HCT116 (cell line): ENCODE data around the gene CCDC87. TPM values are rescaled to one million over a fixed set of nuclear protein-coding genes. Genes with fewer than 3 reads are reported as not detected.

Source experiments
- ATAC-seq: fragments of 200-7000 bp; cut with Tn5 transposase; 2 replicates; pipeline ENCODE4 v1.9.1; 2020; ENCODE audit warnings: mild to moderate bottlenecking, moderate library complexity
- BruUV-seq: library from RNA; stranded (reverse); fragments of 400-500 nt; replicated peaks from 2 replicates; lab custom pipeline; 2021; lab: Mats Ljungman, UMichigan
- CTCF ChIA-PET: fragments of 300-600 bp; sonication (Branson Sonifier 250); formaldehyde crosslinking; loops from one replicate; lab custom pipeline; 2021; ENCODE audit warnings: antibody characterized with exemption; lab: Charles Lee
- POLR2A ChIA-PET: fragments of 300-600, 350-600 bp; sonication (Branson Sonifier 250); formaldehyde crosslinking; loops from one replicate; lab custom pipeline; 2021; ENCODE audit warnings: antibody characterized with exemption; lab: Charles Lee
- RAD21 ChIA-PET, 2 experiments: fragments of 300-600 bp; sonication (Branson Sonifier 250); formaldehyde crosslinking; loops; one replicate each; lab custom pipeline; 2023; ENCODE audit warnings: low total read pairs in 2 of 2; ENCODE audit not compliant: uncharacterized antibody in 2 of 2, unreplicated experiment in 2 of 2, low non-redundant PET in 1 of 2; lab: Charles Lee
- DNase-seq: peaks from one replicate; pipeline ENCODE4 v3.0.0-alpha.2; 2010; ENCODE audit warnings: low read depth, low spot score
- H2AFZ ChIP-seq: fragments of 200-600 bp; shearing (Covaris generic), sonication (generic); 2 replicates; pipeline ENCODE4 v1.6.1; 2017; ENCODE audit warnings: low read depth, mixed run types, mixed read lengths, antibody characterized with exemption, low read length; ENCODE audit not compliant: poor library complexity, severe bottlenecking
- H3K27ac ChIP-seq: 2 replicates; pipeline ENCODE4 v1.5.1; 2012; ENCODE audit warnings: low read depth, low read length
- H3K27me3 ChIP-seq: fragments of 200-600 bp; sonication (generic); 2 replicates; pipeline ENCODE4 v1.6.1; 2016; ENCODE audit warnings: mixed run types, low read length, mixed read lengths; ENCODE audit not compliant: insufficient read depth
- H3K36me3 ChIP-seq, 2 experiments: fragments of 200-500 bp in 1 of 2; fragments of 200-600 bp in 1 of 2; sonication (Bioruptor generic) in 1 of 2; sonication (generic) in 1 of 2; 2 replicates each; pipeline versions ENCODE4 v1.5.1 to v1.6.1; 2014 to 2016; ENCODE audit warnings: low read length in 2 of 2, inconsistent platforms in 1 of 2, mixed read lengths in 1 of 2, mixed run types in 1 of 2; ENCODE audit not compliant: insufficient read depth in 2 of 2, control insufficient read depth in 1 of 2
- H3K4me1 ChIP-seq, 2 experiments: fragments of 200-600 bp in 1 of 2; sonication (generic) in 1 of 2; 2 replicates each; pipeline versions ENCODE4 v1.5.1 to v1.6.1; 2012 to 2017; ENCODE audit warnings: low read length in 2 of 2, inconsistent platforms in 1 of 2, mild to moderate bottlenecking in 1 of 2, mixed read lengths in 1 of 2, mixed run types in 1 of 2, moderate library complexity in 1 of 2; ENCODE audit not compliant: insufficient read depth in 2 of 2, control insufficient read depth in 1 of 2
- H3K4me2 ChIP-seq: fragments of 200-600 bp; sonication (generic); 2 replicates; pipeline ENCODE4 v1.6.1; 2017; ENCODE audit warnings: mixed run types, low read length, mixed read lengths
- H3K4me3 ChIP-seq, 2 experiments: fragments of 200-600 bp in 1 of 2; sonication (generic) in 1 of 2; replicated peaks in 1 of 2; 2 replicates each; pipeline ENCODE4 v1.5.1; 2011 to 2016; ENCODE audit warnings: low read length in 2 of 2, control low read depth in 1 of 2, low read depth in 1 of 2, mild to moderate bottlenecking in 1 of 2, mixed read lengths in 1 of 2, mixed run types in 1 of 2
- H3K79me2 ChIP-seq: fragments of 200-600 bp; sonication (generic); 2 replicates; pipeline ENCODE4 v1.6.1; 2017; ENCODE audit warnings: mild to moderate bottlenecking, mixed run types, low read length, moderate library complexity, mixed read lengths; ENCODE audit not compliant: insufficient read depth
- H3K9ac ChIP-seq: fragments of 200-600 bp; sonication (generic); 2 replicates; pipeline ENCODE4 v1.6.1; 2016; ENCODE audit warnings: low read length, mixed read lengths
- H3K9me2 ChIP-seq: fragments of 200-600 bp; sonication (generic), shearing (Covaris generic); 2 replicates; pipeline ENCODE4 v1.6.1; 2017; ENCODE audit warnings: mixed run types, mild to moderate bottlenecking, moderate library complexity; ENCODE audit not compliant: insufficient read depth
- H3K9me3 ChIP-seq, 2 experiments: fragments of 200-500 bp in 1 of 2; fragments of 200-600 bp in 1 of 2; sonication (Bioruptor generic) in 1 of 2; sonication (generic) in 1 of 2; 2 replicates each; pipeline ENCODE4 v1.6.1; 2014 to 2017; ENCODE audit warnings: low read length in 2 of 2, mixed read lengths in 2 of 2, inconsistent platforms in 1 of 2, low read depth in 1 of 2, mild to moderate bottlenecking in 1 of 2, mixed run types in 1 of 2, moderate library complexity in 1 of 2; ENCODE audit not compliant: control insufficient read depth in 1 of 2, insufficient read depth in 1 of 2
- H4K20me1 ChIP-seq: fragments of 200-600 bp; sonication (generic), shearing (Covaris generic); 2 replicates; pipeline ENCODE4 v1.6.1; 2017; ENCODE audit warnings: mixed run types, mild to moderate bottlenecking, moderate library complexity; ENCODE audit not compliant: insufficient read depth
- CBX3 ChIP-seq: IDR thresholded peaks from 2 replicates; pipeline ENCODE4 v1.6.1; 2012; ENCODE audit warnings: low read depth
- CEBPB ChIP-seq: IDR thresholded peaks from 2 replicates; pipeline ENCODE4 v1.6.1; 2012; ENCODE audit warnings: low read depth
- EZH2 ChIP-seq: fragments of 200-600 bp; sonication (generic); IDR thresholded peaks from 2 replicates; pipeline ENCODE4 v1.6.1; 2017; ENCODE audit warnings: antibody characterized with exemption, mixed run types
- EZH2phosphoT487 ChIP-seq: fragments of 200-600 bp; IDR thresholded peaks from 2 replicates; pipeline ENCODE4 v1.6.1; 2018; ENCODE audit warnings: antibody characterized with exemption, borderline replicate concordance
- FOSL1 ChIP-seq: IDR thresholded peaks from 2 replicates; pipeline ENCODE4 v1.6.1; 2012; ENCODE audit warnings: low read depth
- JUND ChIP-seq: IDR thresholded peaks from 2 replicates; pipeline ENCODE4 v1.6.1; 2012
- MAX ChIP-seq: IDR thresholded peaks from 2 replicates; pipeline ENCODE4 v1.6.1; 2012
- POLR2A ChIP-seq: IDR thresholded peaks from 2 replicates; pipeline ENCODE4 v1.7.0; 2011; ENCODE audit warnings: borderline replicate concordance; ENCODE audit not compliant: insufficient read depth, insufficient read length; ENCODE audit errors: extremely low read depth
- POLR2AphosphoS5 ChIP-seq: IDR thresholded peaks from 2 replicates; pipeline ENCODE4 v1.6.1; 2011; ENCODE audit warnings: mild to moderate bottlenecking, low read depth, low read length, moderate library complexity
- RAD21 ChIP-seq: IDR thresholded peaks from 2 replicates; pipeline ENCODE4 v1.6.1; 2012; ENCODE audit warnings: low read depth, mild to moderate bottlenecking
- SIN3A ChIP-seq: IDR thresholded peaks from 2 replicates; pipeline ENCODE4 v1.6.1; 2012; ENCODE audit warnings: low read depth
- SP1 ChIP-seq: IDR thresholded peaks from 2 replicates; pipeline ENCODE4 v1.6.1; 2012; ENCODE audit warnings: low read depth
- SRF ChIP-seq: IDR thresholded peaks from 2 replicates; pipeline ENCODE4 v1.6.1; 2012; ENCODE audit warnings: low read depth
- YY1 ChIP-seq: IDR thresholded peaks from 2 replicates; pipeline ENCODE4 v1.6.1; 2011; ENCODE audit warnings: low read length, low read depth, moderate library complexity, mild to moderate bottlenecking; ENCODE audit not compliant: insufficient replicate concordance; ENCODE audit errors: extremely low read depth
- intact Hi-C: fragments of 100-400 bp; cut with micrococcal nuclease; formaldehyde crosslinking; loops from 2 replicates; pipeline ENCODE4 v1.10.0; 2022
- total RNA-seq: library from RNA; stranded (reverse); gene quantifications from one replicate; pipeline ENCODE4 v1.2.1, GENCODE V29; 2021; ENCODE audit not compliant: unreplicated experiment
- TF ChIP-seq, protein P1 (sequence below): IDR thresholded peaks from 2 replicates; pipeline ENCODE4 v1.6.1; 2012
- TF ChIP-seq, protein P2 (sequence below), 3 experiments: fragments of 200-600 bp in 1 of 3; sonication (generic) in 1 of 3; IDR thresholded peaks in 2 of 3; conservative IDR thresholded peaks in 1 of 3; 2 replicates each; pipeline ENCODE4 v1.5.1; 2012 to 2017; ENCODE audit warnings: low read depth in 2 of 3, low read length in 2 of 3, antibody characterized with exemption in 1 of 3, borderline replicate concordance in 1 of 3, control low read depth in 1 of 3, mild to moderate bottlenecking in 1 of 3, mixed read lengths in 1 of 3, mixed run types in 1 of 3, moderate library complexity in 1 of 3; ENCODE audit not compliant: insufficient read depth in 1 of 3
- TF ChIP-seq, protein P3 (sequence below): IDR thresholded peaks from 2 replicates; pipeline ENCODE4 v1.6.1; 2012; ENCODE audit warnings: low read depth
- TF ChIP-seq, protein P4 (sequence below): IDR thresholded peaks from 2 replicates; pipeline ENCODE4 v1.6.1; 2011; ENCODE audit warnings: mild to moderate bottlenecking, low read length, moderate library complexity; ENCODE audit not compliant: insufficient replicate concordance; ENCODE audit errors: extremely low read depth

CCDC87 gene
- total RNA-seq, 1 experiment from 2014 or later = 0.39 TPM

GRCh38 chr11:66570850-66571180 is 22.0 kb downstream of the CCDC87 start (continued):
- no peak for TF ChIP-seq SRF
- no peak for TF ChIP-seq MAX
- TF ChIP-seq POLR2AphosphoS5 = no peak
- TF ChIP-seq, protein P1, sequence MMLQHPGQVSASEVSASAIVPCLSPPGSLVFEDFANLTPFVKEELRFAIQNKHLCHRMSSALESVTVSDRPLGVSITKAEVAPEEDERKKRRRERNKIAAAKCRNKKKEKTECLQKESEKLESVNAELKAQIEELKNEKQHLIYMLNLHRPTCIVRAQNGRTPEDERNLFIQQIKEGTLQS = no peak
- no peak for TF ChIP-seq YY1
- no peak for TF ChIP-seq EZH2
- TF ChIP-seq FOSL1 = no peak
- TF ChIP-seq, protein P2, sequence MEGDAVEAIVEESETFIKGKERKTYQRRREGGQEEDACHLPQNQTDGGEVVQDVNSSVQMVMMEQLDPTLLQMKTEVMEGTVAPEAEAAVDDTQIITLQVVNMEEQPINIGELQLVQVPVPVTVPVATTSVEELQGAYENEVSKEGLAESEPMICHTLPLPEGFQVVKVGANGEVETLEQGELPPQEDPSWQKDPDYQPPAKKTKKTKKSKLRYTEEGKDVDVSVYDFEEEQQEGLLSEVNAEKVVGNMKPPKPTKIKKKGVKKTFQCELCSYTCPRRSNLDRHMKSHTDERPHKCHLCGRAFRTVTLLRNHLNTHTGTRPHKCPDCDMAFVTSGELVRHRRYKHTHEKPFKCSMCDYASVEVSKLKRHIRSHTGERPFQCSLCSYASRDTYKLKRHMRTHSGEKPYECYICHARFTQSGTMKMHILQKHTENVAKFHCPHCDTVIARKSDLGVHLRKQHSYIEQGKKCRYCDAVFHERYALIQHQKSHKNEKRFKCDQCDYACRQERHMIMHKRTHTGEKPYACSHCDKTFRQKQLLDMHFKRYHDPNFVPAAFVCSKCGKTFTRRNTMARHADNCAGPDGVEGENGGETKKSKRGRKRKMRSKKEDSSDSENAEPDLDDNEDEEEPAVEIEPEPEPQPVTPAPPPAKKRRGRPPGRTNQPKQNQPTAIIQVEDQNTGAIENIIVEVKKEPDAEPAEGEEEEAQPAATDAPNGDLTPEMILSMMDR (IDR thresholded peaks at IDR 0.05 in 2 of 3, conservative IDR thresholded peaks at IDR 0.05 in 1 of 3; ENCODE audit: borderline replicate concordance in 1 of 3, insufficient read depth in 1 of 3, low read depth in 2 of 3, low read length in 2 of 3) = no peak
- no peak for TF ChIP-seq RAD21
- no peak for TF ChIP-seq POLR2A
- TF ChIP-seq JUND = no peak
- TF ChIP-seq CEBPB = no peak
- TF ChIP-seq EZH2phosphoT487 = no peak

- no peak overlapping the region for H2AFZ ChIP-seq
- no peaks in the 10 kb centered on the region for H3K4me1 ChIP-seq
- ChIA-PET POLR2A (interaction anchor here (0.7 kb wide), 1 partner anchor 273 kb away, joined by 4 read pairs; no protein-coding TSS in a partner anchor), CTCF (no interaction called here), RAD21 (no interaction called here)
- H4K20me1 ChIP-seq = no peaks in the 10 kb centered on the region
- H3K4me2 ChIP-seq = no peak overlapping the region
- ATAC-seq (no peak), DNase-seq (no peak)
- no peaks in the 10 kb centered on the region for H3K9me2 ChIP-seq
- H3K4me3 ChIP-seq = no peak overlapping the region
- intact Hi-C loops = no loop called here
- BruUV-seq = no TSS peak
- no peak overlapping the region for H3K9ac ChIP-seq
- H3K27ac ChIP-seq = no peak overlapping the region
- H3K79me2 ChIP-seq = no peaks in the 10 kb centered on the region
- H3K36me3 ChIP-seq = no peaks in the 10 kb centered on the region
- H3K27me3 ChIP-seq = peaks cover 3% of the 10 kb centered on the region; the same call in 1 of the 2 replicates
- H3K9me3 ChIP-seq = no peaks in the 10 kb centered on the region
- TF ChIP-seq CBX3 (no peak), RAD21 (no peak), SIN3A (no peak), CEBPB (no peak), MAX (no peak), SP1 (no peak)
- TF ChIP-seq, protein P3, sequence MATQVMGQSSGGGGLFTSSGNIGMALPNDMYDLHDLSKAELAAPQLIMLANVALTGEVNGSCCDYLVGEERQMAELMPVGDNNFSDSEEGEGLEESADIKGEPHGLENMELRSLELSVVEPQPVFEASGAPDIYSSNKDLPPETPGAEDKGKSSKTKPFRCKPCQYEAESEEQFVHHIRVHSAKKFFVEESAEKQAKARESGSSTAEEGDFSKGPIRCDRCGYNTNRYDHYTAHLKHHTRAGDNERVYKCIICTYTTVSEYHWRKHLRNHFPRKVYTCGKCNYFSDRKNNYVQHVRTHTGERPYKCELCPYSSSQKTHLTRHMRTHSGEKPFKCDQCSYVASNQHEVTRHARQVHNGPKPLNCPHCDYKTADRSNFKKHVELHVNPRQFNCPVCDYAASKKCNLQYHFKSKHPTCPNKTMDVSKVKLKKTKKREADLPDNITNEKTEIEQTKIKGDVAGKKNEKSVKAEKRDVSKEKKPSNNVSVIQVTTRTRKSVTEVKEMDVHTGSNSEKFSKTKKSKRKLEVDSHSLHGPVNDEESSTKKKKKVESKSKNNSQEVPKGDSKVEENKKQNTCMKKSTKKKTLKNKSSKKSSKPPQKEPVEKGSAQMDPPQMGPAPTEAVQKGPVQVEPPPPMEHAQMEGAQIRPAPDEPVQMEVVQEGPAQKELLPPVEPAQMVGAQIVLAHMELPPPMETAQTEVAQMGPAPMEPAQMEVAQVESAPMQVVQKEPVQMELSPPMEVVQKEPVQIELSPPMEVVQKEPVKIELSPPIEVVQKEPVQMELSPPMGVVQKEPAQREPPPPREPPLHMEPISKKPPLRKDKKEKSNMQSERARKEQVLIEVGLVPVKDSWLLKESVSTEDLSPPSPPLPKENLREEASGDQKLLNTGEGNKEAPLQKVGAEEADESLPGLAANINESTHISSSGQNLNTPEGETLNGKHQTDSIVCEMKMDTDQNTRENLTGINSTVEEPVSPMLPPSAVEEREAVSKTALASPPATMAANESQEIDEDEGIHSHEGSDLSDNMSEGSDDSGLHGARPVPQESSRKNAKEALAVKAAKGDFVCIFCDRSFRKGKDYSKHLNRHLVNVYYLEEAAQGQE = no peak
- TF ChIP-seq, protein P4, sequence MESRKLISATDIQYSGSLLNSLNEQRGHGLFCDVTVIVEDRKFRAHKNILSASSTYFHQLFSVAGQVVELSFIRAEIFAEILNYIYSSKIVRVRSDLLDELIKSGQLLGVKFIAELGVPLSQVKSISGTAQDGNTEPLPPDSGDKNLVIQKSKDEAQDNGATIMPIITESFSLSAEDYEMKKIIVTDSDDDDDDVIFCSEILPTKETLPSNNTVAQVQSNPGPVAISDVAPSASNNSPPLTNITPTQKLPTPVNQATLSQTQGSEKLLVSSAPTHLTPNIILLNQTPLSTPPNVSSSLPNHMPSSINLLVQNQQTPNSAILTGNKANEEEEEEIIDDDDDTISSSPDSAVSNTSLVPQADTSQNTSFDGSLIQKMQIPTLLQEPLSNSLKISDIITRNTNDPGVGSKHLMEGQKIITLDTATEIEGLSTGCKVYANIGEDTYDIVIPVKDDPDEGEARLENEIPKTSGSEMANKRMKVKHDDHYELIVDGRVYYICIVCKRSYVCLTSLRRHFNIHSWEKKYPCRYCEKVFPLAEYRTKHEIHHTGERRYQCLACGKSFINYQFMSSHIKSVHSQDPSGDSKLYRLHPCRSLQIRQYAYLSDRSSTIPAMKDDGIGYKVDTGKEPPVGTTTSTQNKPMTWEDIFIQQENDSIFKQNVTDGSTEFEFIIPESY = no peak
Observed at GRCh38 chr11:66570079-66570849, 22.6 kb downstream of the CCDC87 start.
